HCT116 (cell line): ENCODE data around the gene BABAM2. TPM values are rescaled to one million over a fixed set of nuclear protein-coding genes. Genes with fewer than 3 reads are reported as not detected.

Experiments used
- ATAC-seq: fragments of 200-7000 bp; cut with Tn5 transposase; 2 replicates; pipeline ENCODE4 v1.9.1; 2020; ENCODE audit warnings: mild to moderate bottlenecking, moderate library complexity
- BruUV-seq: library from RNA; stranded (reverse); fragments of 400-500 nt; replicated peaks from 2 replicates; lab custom pipeline; 2021; lab: Mats Ljungman, UMichigan
- CTCF ChIA-PET: fragments of 300-600 bp; sonication (Branson Sonifier 250); formaldehyde crosslinking; loops from one replicate; lab custom pipeline; 2021; ENCODE audit warnings: antibody characterized with exemption; lab: Charles Lee
- POLR2A ChIA-PET: fragments of 300-600, 350-600 bp; sonication (Branson Sonifier 250); formaldehyde crosslinking; loops from one replicate; lab custom pipeline; 2021; ENCODE audit warnings: antibody characterized with exemption; lab: Charles Lee
- RAD21 ChIA-PET, 2 experiments: fragments of 300-600 bp; sonication (Branson Sonifier 250); formaldehyde crosslinking; loops; one replicate each; lab custom pipeline; 2023; ENCODE audit warnings: low total read pairs in 2 of 2; ENCODE audit not compliant: uncharacterized antibody in 2 of 2, unreplicated experiment in 2 of 2, low non-redundant PET in 1 of 2; lab: Charles Lee
- DNase-seq: peaks from one replicate; pipeline ENCODE4 v3.0.0-alpha.2; 2010; ENCODE audit warnings: low read depth, low spot score
- H2AFZ ChIP-seq: fragments of 200-600 bp; shearing (Covaris generic), sonication (generic); 2 replicates; pipeline ENCODE4 v1.6.1; 2017; ENCODE audit warnings: low read depth, mixed run types, mixed read lengths, antibody characterized with exemption, low read length; ENCODE audit not compliant: poor library complexity, severe bottlenecking
- H3K27ac ChIP-seq: 2 replicates; pipeline ENCODE4 v1.5.1; 2012; ENCODE audit warnings: low read depth, low read length
- H3K27me3 ChIP-seq: fragments of 200-600 bp; sonication (generic); 2 replicates; pipeline ENCODE4 v1.6.1; 2016; ENCODE audit warnings: mixed run types, low read length, mixed read lengths; ENCODE audit not compliant: insufficient read depth
- H3K36me3 ChIP-seq, 2 experiments: fragments of 200-500 bp in 1 of 2; fragments of 200-600 bp in 1 of 2; sonication (Bioruptor generic) in 1 of 2; sonication (generic) in 1 of 2; 2 replicates each; pipeline versions ENCODE4 v1.5.1 to v1.6.1; 2014 to 2016; ENCODE audit warnings: low read length in 2 of 2, inconsistent platforms in 1 of 2, mixed read lengths in 1 of 2, mixed run types in 1 of 2; ENCODE audit not compliant: insufficient read depth in 2 of 2, control insufficient read depth in 1 of 2
- H3K4me1 ChIP-seq, 2 experiments: fragments of 200-600 bp in 1 of 2; sonication (generic) in 1 of 2; 2 replicates each; pipeline versions ENCODE4 v1.5.1 to v1.6.1; 2012 to 2017; ENCODE audit warnings: low read length in 2 of 2, inconsistent platforms in 1 of 2, mild to moderate bottlenecking in 1 of 2, mixed read lengths in 1 of 2, mixed run types in 1 of 2, moderate library complexity in 1 of 2; ENCODE audit not compliant: insufficient read depth in 2 of 2, control insufficient read depth in 1 of 2
- H3K4me2 ChIP-seq: fragments of 200-600 bp; sonication (generic); 2 replicates; pipeline ENCODE4 v1.6.1; 2017; ENCODE audit warnings: mixed run types, low read length, mixed read lengths
- H3K4me3 ChIP-seq, 2 experiments: fragments of 200-600 bp in 1 of 2; sonication (generic) in 1 of 2; replicated peaks in 1 of 2; 2 replicates each; pipeline ENCODE4 v1.5.1; 2011 to 2016; ENCODE audit warnings: low read length in 2 of 2, control low read depth in 1 of 2, low read depth in 1 of 2, mild to moderate bottlenecking in 1 of 2, mixed read lengths in 1 of 2, mixed run types in 1 of 2
- H3K79me2 ChIP-seq: fragments of 200-600 bp; sonication (generic); 2 replicates; pipeline ENCODE4 v1.6.1; 2017; ENCODE audit warnings: mild to moderate bottlenecking, mixed run types, low read length, moderate library complexity, mixed read lengths; ENCODE audit not compliant: insufficient read depth
- H3K9ac ChIP-seq: fragments of 200-600 bp; sonication (generic); 2 replicates; pipeline ENCODE4 v1.6.1; 2016; ENCODE audit warnings: low read length, mixed read lengths
- H3K9me2 ChIP-seq: fragments of 200-600 bp; sonication (generic), shearing (Covaris generic); 2 replicates; pipeline ENCODE4 v1.6.1; 2017; ENCODE audit warnings: mixed run types, mild to moderate bottlenecking, moderate library complexity; ENCODE audit not compliant: insufficient read depth
- H3K9me3 ChIP-seq, 2 experiments: fragments of 200-500 bp in 1 of 2; fragments of 200-600 bp in 1 of 2; sonication (Bioruptor generic) in 1 of 2; sonication (generic) in 1 of 2; 2 replicates each; pipeline ENCODE4 v1.6.1; 2014 to 2017; ENCODE audit warnings: low read length in 2 of 2, mixed read lengths in 2 of 2, inconsistent platforms in 1 of 2, low read depth in 1 of 2, mild to moderate bottlenecking in 1 of 2, mixed run types in 1 of 2, moderate library complexity in 1 of 2; ENCODE audit not compliant: control insufficient read depth in 1 of 2, insufficient read depth in 1 of 2
- H4K20me1 ChIP-seq: fragments of 200-600 bp; sonication (generic), shearing (Covaris generic); 2 replicates; pipeline ENCODE4 v1.6.1; 2017; ENCODE audit warnings: mixed run types, mild to moderate bottlenecking, moderate library complexity; ENCODE audit not compliant: insufficient read depth
- ATF3 ChIP-seq: IDR thresholded peaks from 2 replicates; pipeline ENCODE4 v1.6.1; 2012
- CBX3 ChIP-seq: IDR thresholded peaks from 2 replicates; pipeline ENCODE4 v1.6.1; 2012; ENCODE audit warnings: low read depth
- CEBPB ChIP-seq: IDR thresholded peaks from 2 replicates; pipeline ENCODE4 v1.6.1; 2012; ENCODE audit warnings: low read depth
- EGR1 ChIP-seq: IDR thresholded peaks from 2 replicates; pipeline ENCODE4 v1.6.1; 2012; ENCODE audit warnings: low read depth
- EZH2 ChIP-seq: fragments of 200-600 bp; sonication (generic); IDR thresholded peaks from 2 replicates; pipeline ENCODE4 v1.6.1; 2017; ENCODE audit warnings: antibody characterized with exemption, mixed run types
- EZH2phosphoT487 ChIP-seq: fragments of 200-600 bp; IDR thresholded peaks from 2 replicates; pipeline ENCODE4 v1.6.1; 2018; ENCODE audit warnings: antibody characterized with exemption, borderline replicate concordance
- FOSL1 ChIP-seq: IDR thresholded peaks from 2 replicates; pipeline ENCODE4 v1.6.1; 2012; ENCODE audit warnings: low read depth
- JUND ChIP-seq: IDR thresholded peaks from 2 replicates; pipeline ENCODE4 v1.6.1; 2012
- MAX ChIP-seq: IDR thresholded peaks from 2 replicates; pipeline ENCODE4 v1.6.1; 2012
- POLR2AphosphoS5 ChIP-seq: IDR thresholded peaks from 2 replicates; pipeline ENCODE4 v1.6.1; 2011; ENCODE audit warnings: mild to moderate bottlenecking, low read depth, low read length, moderate library complexity
- SRF ChIP-seq: IDR thresholded peaks from 2 replicates; pipeline ENCODE4 v1.6.1; 2012; ENCODE audit warnings: low read depth
- YY1 ChIP-seq: IDR thresholded peaks from 2 replicates; pipeline ENCODE4 v1.6.1; 2011; ENCODE audit warnings: low read length, low read depth, moderate library complexity, mild to moderate bottlenecking; ENCODE audit not compliant: insufficient replicate concordance; ENCODE audit errors: extremely low read depth
- ZBTB33 ChIP-seq: IDR thresholded peaks from 2 replicates; pipeline ENCODE4 v1.6.1; 2011; ENCODE audit warnings: mild to moderate bottlenecking, low read length, moderate library complexity; ENCODE audit not compliant: insufficient replicate concordance; ENCODE audit errors: extremely low read depth
- ZNF274 ChIP-seq: fragments of 200-500 bp; sonication (Bioruptor generic); IDR thresholded peaks from 2 replicates; pipeline ENCODE4 v1.6.1; 2014; ENCODE audit warnings: mild to moderate bottlenecking, low read depth, low read length, inconsistent platforms
- intact Hi-C: fragments of 100-400 bp; cut with micrococcal nuclease; formaldehyde crosslinking; loops from 2 replicates; pipeline ENCODE4 v1.10.0; 2022
- total RNA-seq: library from RNA; stranded (reverse); gene quantifications from one replicate; pipeline ENCODE4 v1.2.1, GENCODE V29; 2021; ENCODE audit not compliant: unreplicated experiment

BABAM2 gene
- total RNA-seq, 1 experiment from 2014 or later, result 23.8 TPM

GRCh38 chr2:27907547-27907946, 17.0 kb downstream of the BABAM2 start:
- H3K4me1 ChIP-seq, result peaks cover 4 to 11% of the 10 kb centered on the region in 2 experiments; a peak in 2 of 4 replicates
- no peaks in the 10 kb centered on the region for H3K9me2 ChIP-seq
- TF ChIP-seq CBX3, result no peak
- TF ChIP-seq ZBTB33, result no peak
- TF ChIP-seq SRF, result no peak
- no peak for TF ChIP-seq CEBPB
- no peak for TF ChIP-seq ATF3
- no peak for TF ChIP-seq JUND
- no peak for TF ChIP-seq EZH2
- TF ChIP-seq ZNF274, result no peak
- TF ChIP-seq MAX, result no peak
- TF ChIP-seq FOSL1, result no peak
- no peak for TF ChIP-seq EZH2phosphoT487
- TF ChIP-seq YY1, result no peak
- TF ChIP-seq EGR1, result no peak
- no peak for TF ChIP-seq POLR2AphosphoS5
- no peaks in the 10 kb centered on the region for H3K27me3 ChIP-seq
- H4K20me1 ChIP-seq, result no peaks in the 10 kb centered on the region
- ATAC-seq (no peak), DNase-seq (no peak)
- no peak overlapping the region for H3K27ac ChIP-seq
- RAD21 ChIA-PET, result no interaction called here
- no peaks in the 10 kb centered on the region for H3K9me3 ChIP-seq
- CTCF ChIA-PET, result no interaction called here
- H3K79me2 ChIP-seq, result peaks cover 4% of the 10 kb centered on the region
- intact Hi-C loops, result no loop called here
- H3K4me3 ChIP-seq, result no peak overlapping the region
- H3K36me3 ChIP-seq, result no peaks in the 10 kb centered on the region
- POLR2A ChIA-PET, result no interaction called here
- no TSS peak for BruUV-seq
- no peak overlapping the region for H3K9ac ChIP-seq
- H2AFZ ChIP-seq, result no peak overlapping the region
- H3K4me2 ChIP-seq, result no peak overlapping the region
